ENCODE data around the gene LGMN.

The LGMN gene

GRCh38 chr14:92737619-92738188 lies 10.7 kb downstream of the LGMN start:
- Histone ChIP-seq H3K79me2 (ENCODE audit: control insufficient read depth, low read length) (no peaks in the 10 kb centered on the region), H3K9me3 (ENCODE audit: control insufficient read depth, insufficient read depth, low read length) (no peaks in the 10 kb centered on the region), H4K20me1 (ENCODE audit: control insufficient read depth, insufficient read depth, low read depth, low read length) (no peaks in the 10 kb centered on the region), H3K9me2 (replicated peaks; ENCODE audit: control insufficient read depth, low read length) (no peaks in the 10 kb centered on the region), H3K4me3 (ENCODE audit: low read length) (no peak overlapping the region), H3K36me3 (ENCODE audit: control insufficient read depth, low read length) (no peaks in the 10 kb centered on the region), H3F3A (ENCODE audit: control insufficient read depth, insufficient read depth) (no peaks in the 10 kb centered on the region), H3K4me1 (ENCODE audit: control insufficient read depth, low read length) (0 out of 2 replicates have a peak, but pooled peaks cover 3% of the 10 kb centered on the region), H3K27me3 (ENCODE audit: control insufficient read depth, low read length) (no peaks in the 10 kb centered on the region), H3K27ac (ENCODE audit: low read depth, low read length) (no peak overlapping the region), H3K4me2 (ENCODE audit: low read length) (no peak overlapping the region)
- TF ChIP-seq EZH2phosphoT487 (IDR thresholded peaks at IDR 0.05; ENCODE audit: borderline replicate concordance, low read length) (no peak), CTCF (IDR thresholded peaks at IDR 0.05; ENCODE audit: low read depth, low read length, poor library complexity, severe bottlenecking) (no peak)

GRCh38 chr14:92737206-92737605 lies 11.2 kb downstream of the LGMN start:
- Histone ChIP-seq H3K79me2 (ENCODE audit: control insufficient read depth, low read length) (no peaks in the 10 kb centered on the region), H3K4me3 (ENCODE audit: low read length) (no peak overlapping the region), H3K36me3 (ENCODE audit: control insufficient read depth, low read length) (no peaks in the 10 kb centered on the region), H3K4me1 (ENCODE audit: control insufficient read depth, low read length) (0 out of 2 replicates have a peak, but pooled peaks cover 3% of the 10 kb centered on the region), H4K20me1 (ENCODE audit: control insufficient read depth, insufficient read depth, low read depth, low read length) (no peaks in the 10 kb centered on the region), H3K9me3 (ENCODE audit: control insufficient read depth, insufficient read depth, low read length) (no peaks in the 10 kb centered on the region), H3K27me3 (ENCODE audit: control insufficient read depth, low read length) (no peaks in the 10 kb centered on the region), H3K27ac (ENCODE audit: low read depth, low read length) (no peak overlapping the region), H3K4me2 (ENCODE audit: low read length) (no peak overlapping the region), H3F3A (ENCODE audit: control insufficient read depth, insufficient read depth) (no peaks in the 10 kb centered on the region), H3K9me2 (replicated peaks; ENCODE audit: control insufficient read depth, low read length) (no peaks in the 10 kb centered on the region)
- TF ChIP-seq EZH2phosphoT487 (IDR thresholded peaks at IDR 0.05; ENCODE audit: borderline replicate concordance, low read length), result no peak
- no peak for TF ChIP-seq CTCF (IDR thresholded peaks at IDR 0.05; ENCODE audit: low read depth, low read length, poor library complexity, severe bottlenecking)

DNA sequence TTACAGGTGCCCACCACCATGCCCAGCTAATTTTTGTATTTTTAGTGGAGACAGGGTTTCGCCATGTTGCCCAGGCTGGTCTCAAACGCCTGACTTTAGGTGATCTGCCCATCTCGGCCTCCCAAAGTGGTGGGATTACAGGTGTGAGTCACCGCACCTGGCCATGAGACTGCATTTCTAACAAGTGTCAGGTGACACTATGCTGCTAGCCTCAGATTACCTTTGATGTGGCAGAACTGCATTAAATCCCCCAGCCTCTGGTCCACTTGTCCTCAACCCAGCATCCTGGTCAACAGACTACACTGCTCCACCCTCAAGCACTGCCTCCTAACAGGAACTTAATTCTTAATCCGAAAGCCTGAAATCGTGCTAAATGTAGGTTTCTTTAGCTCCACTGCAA lies 13.1 kb downstream of the LGMN start:
- no peaks in the 10 kb centered on the region for H4K20me1 ChIP-seq (ENCODE audit: control insufficient read depth, insufficient read depth, low read depth, low read length)
- TF ChIP-seq CTCF (IDR thresholded peaks at IDR 0.05; ENCODE audit: low read depth, low read length, poor library complexity, severe bottlenecking) (no peak), EZH2phosphoT487 (IDR thresholded peaks at IDR 0.05; ENCODE audit: borderline replicate concordance, low read length) (no peak)
- H3K9me3 ChIP-seq (ENCODE audit: control insufficient read depth, insufficient read depth, low read length), result no peaks in the 10 kb centered on the region
- no peaks in the 10 kb centered on the region for H3F3A ChIP-seq (ENCODE audit: control insufficient read depth, insufficient read depth)
- H3K36me3 ChIP-seq (ENCODE audit: control insufficient read depth, low read length), result no peaks in the 10 kb centered on the region
- H3K27ac ChIP-seq (ENCODE audit: low read depth, low read length), result no peak overlapping the region
- no peak overlapping the region for H3K4me3 ChIP-seq (ENCODE audit: low read length)
- H3K4me2 ChIP-seq (ENCODE audit: low read length), result no peak overlapping the region
- H3K79me2 ChIP-seq (ENCODE audit: control insufficient read depth, low read length), result no peaks in the 10 kb centered on the region
- H3K4me1 ChIP-seq (ENCODE audit: control insufficient read depth, low read length), result 0 out of 2 replicates have a peak, but pooled peaks cover 3% of the 10 kb centered on the region
- H3K9me2 ChIP-seq (replicated peaks; ENCODE audit: control insufficient read depth, low read length), result no peaks in the 10 kb centered on the region
- H3K27me3 ChIP-seq (ENCODE audit: control insufficient read depth, low read length), result no peaks in the 10 kb centered on the region
